GM10847 (cell line): Measurements from ENCODE around the gene CUL7.

Experiments
- POLR2A ChIP-seq: IDR thresholded peaks from 2 replicates; pipeline ENCODE4 v1.6.1; 2011; ENCODE audit not compliant: insufficient read length; ENCODE audit errors: extremely low read depth

CUL7 gene

DNA sequence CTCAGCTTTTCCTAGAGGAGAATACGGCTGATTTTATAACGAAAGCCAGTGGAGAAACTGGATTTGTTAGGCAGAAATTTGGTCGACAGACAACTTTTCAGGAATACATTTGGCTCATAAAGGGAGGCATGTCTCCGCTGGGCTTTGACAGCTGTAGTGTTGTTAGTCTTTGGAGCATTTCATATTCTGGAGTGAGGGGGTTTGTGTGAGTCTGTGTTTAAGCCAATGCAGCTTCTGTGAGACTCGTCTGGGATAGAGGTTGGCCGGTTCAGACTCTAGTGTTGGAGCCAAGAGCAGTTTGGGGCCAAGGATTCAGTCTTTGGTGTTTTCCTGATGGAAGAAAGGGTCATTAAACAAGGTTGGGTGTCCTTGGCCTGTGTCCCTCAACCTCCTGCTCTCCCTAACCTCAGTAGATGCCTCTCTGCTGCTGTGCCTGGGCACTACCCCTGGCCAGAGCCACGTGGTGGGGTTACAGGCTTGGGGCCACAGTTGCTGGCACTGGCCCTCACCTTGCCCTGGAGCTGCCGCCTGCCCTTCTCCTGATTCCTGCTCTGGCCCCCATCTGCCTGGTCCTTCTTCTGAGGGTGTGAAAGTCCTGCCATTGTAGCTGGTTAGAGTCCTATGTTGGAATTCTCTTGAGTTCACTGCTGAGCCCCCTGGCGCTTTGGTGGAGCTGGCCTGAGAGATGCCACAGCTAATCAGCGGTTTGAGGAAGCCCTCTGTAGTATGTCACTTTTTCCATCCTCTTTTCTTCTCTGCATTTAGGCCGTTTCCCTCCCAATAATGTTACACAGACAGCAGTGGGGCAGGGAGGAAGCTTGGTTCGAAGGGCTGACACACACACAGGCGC, 29.4 kb upstream of the CUL7 start:
- no peak for TF ChIP-seq POLR2A

DNA sequence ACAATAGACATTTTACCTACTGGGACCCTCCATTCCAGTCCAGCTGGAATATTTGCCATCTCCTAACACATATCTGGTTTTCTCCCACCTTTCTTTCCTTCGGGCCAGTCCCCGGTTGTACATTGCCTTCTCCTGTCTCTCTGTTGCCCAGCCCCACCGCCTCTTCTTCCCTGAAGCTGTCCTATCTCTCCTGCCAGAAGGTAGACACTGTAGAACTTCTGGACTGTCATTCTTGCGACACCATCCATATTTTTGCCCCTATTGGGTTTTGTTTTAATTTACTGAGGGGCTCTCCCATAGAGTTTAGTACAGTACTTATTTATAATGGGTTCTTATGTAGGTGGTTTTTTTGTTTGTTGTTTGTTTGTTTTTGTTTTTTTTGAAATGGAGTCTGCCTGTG, 27.4 kb upstream of the CUL7 start:
- no peak for TF ChIP-seq POLR2A

DNA sequence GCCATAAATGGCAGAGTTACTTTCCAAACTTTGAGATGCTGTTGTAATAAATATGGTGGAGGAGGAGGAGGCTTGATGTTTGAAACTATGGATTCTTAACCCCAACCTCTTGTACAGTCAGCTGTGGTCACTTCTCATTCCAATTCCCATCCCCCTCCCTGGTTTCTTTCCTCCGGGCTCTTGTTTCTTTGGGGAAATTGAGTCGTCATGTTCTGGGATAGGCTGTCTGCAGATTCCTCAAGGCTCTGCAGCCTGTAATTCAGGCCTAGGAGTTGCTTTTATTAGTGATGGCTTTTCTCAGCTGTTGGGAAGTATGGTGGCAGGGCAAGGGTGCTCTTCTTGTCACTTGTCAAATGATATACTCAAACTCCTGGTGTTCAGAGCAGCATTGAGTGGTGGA, 25.0 kb upstream of the CUL7 start:
- no peak for TF ChIP-seq POLR2A

DNA sequence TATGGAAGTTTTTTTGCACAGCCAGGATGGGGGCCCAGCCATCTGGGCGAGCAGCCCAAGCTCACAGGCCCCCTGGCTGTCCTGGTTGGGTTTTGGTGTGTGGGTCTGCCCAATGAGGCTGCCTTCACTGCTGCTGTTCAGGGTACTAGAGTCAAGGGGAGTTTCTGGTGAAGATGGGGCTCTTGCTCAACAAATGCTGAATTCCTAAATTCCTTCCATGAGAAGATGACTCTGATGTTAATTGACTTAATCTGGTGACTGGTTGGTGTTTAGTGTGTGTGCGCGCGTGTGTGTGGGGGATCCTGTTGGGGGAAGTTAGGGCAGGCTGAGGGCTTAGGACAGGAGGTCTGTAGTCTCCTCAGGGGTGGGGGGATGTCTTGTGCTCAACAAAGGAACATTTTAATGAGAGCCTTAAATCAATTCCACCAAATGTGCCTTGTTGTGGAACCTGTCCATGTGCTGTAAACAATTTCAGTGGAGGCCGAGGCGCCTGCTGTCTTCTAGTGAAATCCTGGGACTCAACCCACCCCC, 24.4 kb upstream of the CUL7 start:
- TF ChIP-seq POLR2A, result no peak

DNA sequence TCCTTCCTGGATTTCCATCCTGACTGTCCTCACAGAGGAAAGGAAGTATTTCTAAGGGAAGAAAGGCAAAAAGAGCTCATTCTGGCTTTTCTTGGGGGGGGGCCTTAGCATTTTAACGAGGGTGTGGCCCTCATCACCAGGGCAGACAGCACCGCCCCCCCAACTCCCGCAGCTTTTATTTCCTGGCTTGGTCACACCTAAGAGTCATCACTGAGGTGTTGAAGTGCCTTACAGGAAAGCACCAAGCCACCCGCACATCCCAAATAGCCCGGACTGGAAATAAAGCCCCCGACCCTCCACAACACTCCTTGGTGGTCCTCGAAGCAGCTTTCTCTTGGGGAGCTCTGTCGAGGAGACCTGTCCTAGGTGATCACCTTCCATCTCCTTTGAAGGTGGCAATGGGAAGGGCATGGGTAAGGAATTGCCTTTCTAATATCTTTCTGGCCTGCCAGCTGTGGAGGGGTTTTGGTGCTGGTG, 23.7 kb upstream of the CUL7 start:
- no peak for TF ChIP-seq POLR2A

DNA sequence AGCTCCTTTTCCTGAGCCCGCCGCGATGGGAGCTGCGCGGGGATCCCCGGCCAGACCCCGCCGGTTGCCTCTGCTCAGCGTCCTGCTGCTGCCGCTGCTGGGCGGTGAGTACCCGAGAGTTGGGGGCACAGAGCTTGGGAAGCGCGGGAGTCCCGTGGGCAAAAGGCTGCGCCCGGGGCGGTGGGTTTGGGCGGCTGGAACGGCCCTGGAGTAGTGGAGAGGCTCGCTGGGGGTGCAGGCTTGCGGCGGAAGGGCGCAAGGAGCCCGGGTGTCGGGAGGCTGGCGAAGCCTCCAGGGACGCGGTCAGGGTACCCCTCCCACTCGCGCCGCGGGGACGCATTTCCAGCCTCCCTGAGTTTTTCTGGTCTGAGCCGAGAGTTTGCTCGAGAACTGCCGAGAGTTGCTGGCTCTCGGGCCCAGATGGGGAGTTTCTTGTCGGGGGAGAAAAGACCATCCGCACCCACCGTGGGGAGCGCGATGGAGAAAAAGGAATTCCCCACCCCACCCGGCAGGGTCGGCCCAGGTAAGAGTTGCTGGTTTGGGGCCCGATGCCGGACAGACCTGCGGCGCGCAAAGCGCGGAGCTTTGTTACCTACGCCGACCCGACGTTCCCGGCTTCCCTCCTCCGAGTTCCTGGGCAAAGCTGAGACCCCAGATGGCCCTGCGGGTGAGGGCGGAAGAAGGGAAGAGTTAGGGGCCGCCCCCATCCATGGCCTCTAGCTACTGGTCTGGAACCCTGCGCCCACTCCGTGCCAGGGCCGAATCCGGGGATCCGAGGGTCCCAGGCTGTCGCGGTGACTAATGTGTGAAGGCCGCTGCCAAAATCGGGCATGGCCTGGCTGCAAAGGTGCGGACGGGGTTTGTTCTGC, 23.0 kb upstream of the CUL7 start:
- no peak for TF ChIP-seq POLR2A

DNA sequence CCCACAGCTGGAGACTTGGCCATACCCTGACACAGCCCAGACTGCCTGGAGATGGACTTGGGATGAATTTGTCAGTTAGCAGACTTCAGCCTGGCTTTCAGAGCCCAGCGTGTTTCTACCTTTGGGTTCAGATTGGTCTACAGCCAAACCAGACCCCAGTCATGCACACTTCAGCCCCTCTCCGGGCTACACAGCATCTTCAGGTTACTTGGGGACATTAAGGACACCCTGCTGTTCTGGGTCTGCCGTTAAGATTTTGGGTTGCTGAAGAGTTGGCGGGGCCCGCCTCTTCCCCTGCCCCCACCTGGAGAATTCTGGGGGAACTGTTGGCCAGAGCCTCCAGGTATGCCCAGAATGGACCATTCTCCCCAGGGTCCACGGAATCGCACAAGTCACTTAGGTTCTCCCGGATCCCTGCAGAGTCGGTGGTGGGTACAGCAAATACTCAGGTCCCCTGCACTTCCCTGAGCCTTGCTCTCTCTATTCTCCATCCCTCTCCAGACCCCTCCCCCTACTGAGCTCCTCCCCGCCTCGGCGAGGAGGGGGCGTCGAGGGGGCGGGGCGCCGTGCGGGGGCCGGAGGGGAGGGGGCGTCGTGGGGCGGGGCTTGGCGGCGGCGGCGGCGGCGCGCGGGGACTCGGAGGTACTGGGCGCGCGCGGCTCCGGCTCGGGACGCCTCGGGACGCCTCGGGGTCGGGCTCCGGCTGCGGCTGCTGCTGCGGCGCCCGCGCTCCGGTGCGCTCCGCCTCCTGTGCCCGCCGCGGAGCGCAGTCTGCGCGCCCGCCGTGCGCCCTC, 22.2 kb upstream of the CUL7 start, which contains the start of gene PTK7:
TSS of gene PTK7 (plus strand) at position 645 of the 794 bp plus-strand sequence. CDS start 175 bp downstream, outside the sequence.
- TF ChIP-seq POLR2A, result no peak

DNA sequence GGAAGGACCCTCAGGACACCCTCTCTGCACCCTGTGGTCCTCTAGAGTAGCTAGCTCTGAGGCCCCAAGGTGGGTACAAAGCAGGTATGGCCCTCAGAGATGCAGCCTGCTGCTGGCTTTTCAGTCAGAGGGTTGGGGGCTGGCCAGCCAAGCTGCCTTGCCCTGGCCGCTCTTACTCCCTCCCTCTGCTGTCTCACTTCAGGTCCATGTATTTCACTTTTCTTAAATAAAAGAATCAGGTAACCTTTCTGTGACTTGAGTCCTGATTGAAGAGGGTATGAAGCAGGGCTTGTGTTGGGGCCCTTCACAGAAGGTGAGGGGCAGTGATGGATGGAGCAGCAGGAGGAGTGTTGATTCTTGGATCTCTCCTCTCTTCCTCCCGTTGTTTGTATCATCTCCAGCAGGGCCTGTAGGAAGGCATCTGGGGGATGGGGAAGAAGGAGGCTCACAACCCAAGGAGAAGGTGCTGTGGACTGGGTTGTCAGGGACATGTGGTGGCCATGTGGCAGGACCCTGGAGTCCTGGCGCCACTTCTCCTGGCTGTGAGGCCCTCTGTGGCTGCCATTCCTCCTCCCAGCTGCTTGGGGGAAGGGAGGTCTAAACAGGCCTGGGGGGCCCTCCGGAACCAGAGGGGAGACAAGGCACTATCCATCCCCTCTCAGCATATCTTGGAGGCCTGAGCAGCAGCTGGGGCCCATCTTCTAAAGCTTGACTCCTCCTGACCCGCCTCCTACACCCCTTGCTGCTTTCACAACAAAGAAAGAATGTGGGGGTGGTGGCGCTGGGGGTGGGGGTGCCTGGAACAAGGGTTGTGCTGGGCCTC, 21.4 kb upstream of the CUL7 start:
- no peak for TF ChIP-seq POLR2A

DNA sequence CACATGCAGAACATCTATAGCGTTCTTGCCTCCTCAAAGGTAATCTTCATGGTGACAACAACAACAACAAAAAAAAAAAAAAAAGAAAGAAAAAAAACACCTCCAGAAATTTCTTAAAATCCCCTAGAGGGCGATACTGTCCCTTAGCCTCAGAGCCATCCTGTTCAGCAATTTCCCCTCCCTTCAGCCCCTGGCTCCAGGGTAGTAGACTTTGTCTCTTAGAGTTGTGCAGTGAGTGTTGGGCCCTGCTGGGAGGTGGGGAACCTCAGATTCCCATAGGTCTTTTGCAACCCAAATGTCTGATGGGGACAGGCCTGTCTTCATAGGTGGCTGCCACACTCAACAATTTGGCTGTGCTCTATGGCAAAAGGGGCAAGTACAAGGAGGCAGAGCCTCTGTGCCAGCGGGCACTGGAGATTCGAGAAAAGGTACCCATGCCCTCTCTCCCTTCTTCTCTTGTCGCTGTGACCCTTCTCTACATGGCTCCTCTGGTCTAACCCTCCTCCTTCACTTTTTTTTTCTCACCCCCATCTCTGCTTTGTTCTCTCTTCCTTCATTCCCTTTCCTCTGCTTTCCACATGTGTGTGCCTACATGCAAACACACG, 16.5 kb upstream of the CUL7 start:
- TF ChIP-seq POLR2A, result no peak

DNA sequence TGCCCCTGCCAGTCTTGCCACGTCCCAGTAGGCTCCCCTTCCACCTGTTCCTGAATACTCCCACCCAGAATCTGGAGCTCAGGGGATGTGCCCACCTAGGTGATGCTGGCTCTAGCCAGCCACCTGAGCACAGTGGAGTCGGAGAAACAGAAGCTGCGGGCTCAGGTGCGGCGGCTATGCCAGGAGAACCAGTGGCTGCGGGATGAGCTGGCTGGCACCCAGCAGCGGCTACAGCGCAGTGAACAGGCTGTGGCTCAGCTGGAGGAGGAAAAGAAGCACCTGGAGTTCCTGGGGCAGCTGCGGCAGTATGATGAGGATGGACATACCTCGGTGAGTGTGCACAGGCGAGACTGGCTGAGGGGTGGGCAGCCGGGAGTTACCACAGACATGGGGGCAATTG, 9.2 kb upstream of the CUL7 start:
- TF ChIP-seq POLR2A, result no peak

DNA sequence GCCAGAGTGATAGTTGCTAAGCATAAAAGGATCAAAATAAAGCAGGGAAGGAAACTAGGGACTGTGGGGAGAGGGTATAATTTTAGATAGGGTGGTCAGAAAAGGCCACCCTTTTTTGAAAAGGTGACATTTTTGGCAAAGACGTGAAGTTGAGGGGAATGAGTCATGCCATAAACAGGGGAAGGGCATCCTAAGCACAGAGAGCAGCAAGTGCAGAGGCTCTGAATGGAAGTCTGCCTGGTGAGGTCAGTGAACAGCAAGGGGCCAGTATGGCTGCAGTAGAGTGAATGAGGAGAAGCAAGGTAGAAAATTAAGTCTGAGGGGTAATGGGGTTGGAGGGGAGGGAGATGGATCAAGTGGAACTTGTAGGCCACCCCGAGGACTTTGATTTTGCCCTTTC, 8.2 kb upstream of the CUL7 start:
- no peak for TF ChIP-seq POLR2A

DNA sequence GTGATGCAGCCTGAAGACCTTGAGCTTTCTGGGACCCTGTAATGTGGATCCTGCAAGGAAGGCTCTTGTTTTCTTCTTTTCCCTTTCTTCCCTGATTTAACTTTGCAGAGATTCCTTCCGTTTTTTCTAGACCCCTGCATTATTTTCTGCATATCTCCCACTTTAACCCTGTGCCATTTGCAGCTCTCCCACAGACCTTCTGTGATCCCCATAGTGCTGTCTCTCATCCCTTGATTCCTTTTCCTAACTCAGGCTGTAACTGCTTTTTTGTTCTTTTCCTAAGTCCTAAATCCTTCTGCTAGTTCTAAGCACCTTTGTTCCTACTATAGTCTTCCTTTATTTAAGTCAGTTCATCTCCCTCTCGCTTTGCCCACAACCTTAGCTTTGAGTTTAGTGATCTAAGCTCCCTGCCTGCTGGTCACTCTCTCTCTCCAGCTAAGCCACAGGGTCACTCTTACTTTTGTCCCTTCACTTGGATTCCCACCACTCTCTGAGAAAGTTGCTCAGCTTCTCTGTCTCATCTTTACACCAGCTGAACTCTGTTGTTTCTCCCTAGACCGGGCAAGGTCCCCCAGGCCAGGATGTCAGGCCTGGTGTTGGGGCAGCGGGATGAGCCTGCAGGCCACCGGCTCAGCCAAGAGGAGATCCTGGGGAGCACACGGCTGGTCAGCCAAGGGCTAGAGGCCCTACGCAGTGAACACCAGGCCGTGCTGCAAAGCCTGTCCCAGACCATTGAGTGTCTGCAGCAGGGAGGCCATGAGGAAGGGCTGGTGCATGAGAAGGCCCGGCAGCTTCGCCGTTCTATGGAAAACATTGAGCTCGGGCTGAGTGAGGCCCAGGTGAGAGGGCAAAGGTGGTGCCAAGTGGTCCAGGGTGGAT, 7.3 kb upstream of the CUL7 start:
- no peak for TF ChIP-seq POLR2A

DNA sequence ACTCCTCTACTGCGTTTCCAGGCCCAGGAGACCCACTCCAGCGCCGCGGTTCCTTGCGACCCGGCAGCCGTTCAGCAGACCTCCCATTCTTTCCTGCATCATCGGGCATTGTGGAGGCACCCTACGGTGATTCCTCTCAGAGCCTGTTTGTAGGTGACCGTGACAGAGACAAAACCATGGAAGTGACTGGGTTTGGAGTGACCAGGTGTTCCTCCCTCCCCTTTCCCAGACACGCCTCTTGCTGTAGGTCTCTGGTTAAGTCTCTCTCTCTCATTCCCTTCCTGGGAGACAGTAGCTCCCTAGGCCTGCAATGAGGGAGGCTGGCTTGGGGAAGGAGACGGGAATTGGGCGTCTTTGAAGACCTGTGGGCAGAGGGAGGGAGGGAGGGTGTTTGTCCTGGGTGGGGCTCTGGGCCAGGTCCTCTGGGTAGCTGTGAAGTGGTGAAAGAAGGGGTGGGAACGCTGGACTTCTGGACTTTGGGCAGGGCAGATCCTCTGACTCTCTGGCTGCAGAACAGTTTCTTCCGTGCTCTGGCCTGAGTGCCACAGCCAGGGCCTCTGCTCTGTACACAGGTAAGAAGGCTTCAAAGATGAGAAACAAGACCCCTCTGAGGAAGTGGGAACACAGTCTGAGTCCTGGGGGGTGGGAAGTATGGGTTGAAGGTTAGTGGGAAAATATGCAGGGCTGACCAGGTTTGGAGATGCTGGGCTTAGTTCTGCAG, 6.5 kb upstream of the CUL7 start:
- TF ChIP-seq POLR2A, result no peak
